ENCODE results near the gene PDILT.
"Not testable (repeated sequence)": the region's sequence is repeated elsewhere in the genome, so short reads cannot be mapped to it uniquely, and the experiment has no call there.

The PDILT gene

DNA sequence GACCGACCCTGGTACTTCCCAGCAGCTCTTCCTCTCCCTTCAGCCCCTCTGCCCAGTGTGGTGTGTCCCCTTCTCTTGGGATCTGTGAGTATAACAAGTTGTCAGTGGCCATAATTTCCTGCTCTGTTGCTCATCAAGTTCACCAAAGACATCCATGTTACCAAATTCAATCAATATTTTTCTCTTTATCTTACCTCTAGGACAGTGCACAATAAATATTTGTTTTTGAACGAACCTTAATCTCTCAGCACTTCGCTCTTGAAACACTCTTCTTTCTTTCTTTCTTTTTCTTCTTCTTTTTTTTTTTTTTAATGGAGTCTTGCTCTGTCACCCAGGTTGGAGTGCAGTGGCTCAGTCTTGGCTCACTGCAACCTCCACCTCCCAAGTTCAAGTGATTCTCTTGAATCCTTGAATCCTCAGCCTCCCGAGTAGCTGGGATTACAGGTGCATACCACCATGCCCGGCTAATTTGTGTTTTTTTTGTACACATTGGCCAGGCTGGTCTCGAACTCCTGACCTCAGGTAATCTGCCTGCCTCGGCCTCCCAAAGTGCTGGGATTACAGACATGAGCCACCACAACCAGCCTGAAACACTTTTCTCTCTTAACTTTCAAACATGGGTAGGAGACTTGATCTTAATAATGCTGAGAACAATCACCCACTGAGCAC lies 49.3 kb downstream of the PDILT start:
- no peak for DNase-seq

DNA sequence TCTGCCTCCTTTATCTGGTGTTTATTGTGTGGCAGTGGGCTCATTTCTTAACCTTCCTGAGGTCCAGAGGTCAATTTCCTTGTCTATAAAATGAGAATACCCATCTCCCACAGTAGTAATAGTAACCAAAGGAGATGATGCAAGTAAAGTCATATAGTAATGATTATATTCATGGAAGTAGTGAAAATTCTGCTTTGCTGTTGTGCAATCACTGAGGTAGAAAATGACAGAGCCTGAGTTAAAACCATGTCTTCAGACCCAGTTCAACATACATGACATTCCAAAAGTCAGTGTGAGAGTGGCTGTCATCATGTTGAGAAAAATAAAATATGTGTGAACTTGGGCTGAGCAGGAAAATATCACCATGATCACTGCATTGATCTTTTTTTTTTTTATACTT lies 51.2 kb downstream of the PDILT start:
- no peak for DNase-seq

DNA sequence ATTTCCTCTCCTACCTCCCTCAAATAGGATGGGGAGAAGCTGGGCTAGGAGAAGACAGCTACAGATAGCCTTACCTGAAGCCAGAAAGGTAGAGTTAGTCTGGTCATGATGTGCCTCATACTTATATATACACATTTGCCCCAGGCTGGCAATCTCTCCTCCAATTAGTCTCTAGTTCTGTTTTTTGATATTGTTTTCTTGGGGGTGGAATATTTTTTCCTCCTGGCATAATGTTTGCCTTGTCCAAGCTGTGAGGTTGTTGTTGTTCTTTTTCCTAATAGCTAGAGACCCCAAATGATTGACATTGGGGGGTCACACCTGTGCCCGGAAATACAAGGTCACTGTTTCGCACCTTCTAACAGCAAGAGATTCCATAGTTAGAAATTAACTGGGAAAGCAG lies 51.9 kb downstream of the PDILT start, which contains the start of gene UMOD:
Gene UMOD (minus strand): TSS at position 101 of the 400 bp plus-strand sequence. CDS start 1,978 bp downstream, outside the sequence.
- DNase-seq, result no peak

DNA sequence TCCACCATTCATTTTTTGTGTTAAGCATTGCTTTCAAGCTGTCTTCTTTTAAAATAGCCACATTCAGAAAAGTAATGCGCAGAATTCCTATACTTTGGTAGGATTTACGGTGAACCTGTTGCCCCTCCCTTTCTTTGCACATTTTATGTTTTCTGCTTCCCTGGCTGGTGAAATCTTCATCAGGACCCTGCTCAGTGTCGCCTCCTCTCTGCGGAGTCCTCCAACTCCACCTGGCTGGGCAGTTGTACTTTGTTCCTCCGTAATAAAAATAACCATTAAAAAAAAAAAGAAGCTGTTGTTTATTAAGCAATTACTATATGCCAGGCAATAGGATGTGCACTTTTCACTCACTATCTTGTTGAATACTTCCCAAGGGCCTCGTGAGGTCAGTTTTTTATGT lies 54.9 kb downstream of the PDILT start:
- no peak for DNase-seq

DNA sequence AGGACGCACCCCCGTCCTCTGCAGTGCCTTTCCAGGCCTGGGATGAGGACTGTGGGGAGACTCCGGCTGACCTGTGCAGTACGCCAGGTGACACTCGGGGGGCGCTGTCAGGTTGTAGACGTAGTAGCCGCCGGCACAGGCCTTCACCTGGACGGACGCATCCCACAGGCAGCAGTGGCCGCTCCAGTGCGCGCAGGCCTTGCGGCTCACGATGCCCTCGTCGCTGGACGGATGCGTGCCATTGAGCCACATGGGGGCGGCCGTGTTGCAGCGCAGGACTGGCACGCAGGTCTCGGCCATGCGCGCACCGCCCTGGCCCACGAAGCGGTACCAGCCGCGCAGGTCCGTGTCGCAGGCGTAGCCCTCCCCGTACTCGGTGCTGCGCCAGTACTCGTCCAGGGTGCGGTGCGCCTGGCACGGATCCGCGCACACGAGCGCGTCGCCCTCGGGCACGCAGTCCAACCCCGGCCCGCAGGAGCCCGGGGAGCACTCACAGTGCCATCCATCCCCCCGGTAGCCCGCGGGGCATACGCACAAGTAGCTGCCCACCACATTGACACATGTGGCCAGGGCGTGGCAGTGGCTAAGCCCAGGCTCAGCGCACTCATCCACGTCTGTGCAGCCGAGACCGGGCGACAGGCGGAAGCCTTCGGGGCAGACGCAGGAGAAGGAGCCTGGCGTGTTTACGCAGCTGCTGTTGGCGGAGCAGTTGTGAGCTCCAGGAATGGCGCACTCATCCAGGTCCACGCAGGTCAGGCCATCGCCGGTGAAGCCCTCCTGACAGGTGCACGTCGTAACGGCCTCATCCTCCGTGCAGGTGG lies 56.0 kb downstream of the PDILT start:
- no peak for DNase-seq

DNA sequence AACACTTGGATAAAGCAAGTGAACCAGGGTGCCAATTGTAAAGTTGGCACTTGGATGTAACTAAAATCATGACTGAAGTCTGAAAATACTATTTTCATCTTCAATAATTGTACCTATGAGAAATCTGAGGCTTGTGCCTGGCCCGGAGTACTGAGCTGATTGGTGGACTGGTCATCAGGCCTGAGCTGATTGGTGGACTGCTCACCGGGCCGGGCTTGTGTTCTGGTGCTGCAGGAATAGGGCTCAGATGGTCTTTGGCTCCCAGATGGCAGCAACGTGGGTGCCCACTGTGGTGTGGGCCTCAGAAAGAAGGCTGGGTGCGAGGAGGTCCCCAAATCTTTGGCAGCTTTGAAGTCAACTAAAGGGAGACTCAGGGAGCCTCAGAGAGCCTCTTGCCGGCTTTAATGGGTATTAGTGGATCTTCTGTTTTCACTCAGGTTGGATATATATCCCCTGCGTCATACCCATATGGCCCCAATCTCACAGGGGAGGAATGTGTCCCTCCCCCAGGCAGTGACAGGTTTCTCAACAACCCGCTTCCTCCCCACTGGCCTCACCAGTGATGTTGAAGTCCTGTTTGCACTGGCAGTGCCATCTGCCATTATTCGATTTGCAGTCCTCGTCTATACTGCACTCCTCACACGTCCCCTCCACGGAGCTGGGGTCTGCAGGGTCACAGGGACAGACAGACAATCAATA lies 56.7 kb downstream of the PDILT start:
- DNase-seq, result no peak

DNA sequence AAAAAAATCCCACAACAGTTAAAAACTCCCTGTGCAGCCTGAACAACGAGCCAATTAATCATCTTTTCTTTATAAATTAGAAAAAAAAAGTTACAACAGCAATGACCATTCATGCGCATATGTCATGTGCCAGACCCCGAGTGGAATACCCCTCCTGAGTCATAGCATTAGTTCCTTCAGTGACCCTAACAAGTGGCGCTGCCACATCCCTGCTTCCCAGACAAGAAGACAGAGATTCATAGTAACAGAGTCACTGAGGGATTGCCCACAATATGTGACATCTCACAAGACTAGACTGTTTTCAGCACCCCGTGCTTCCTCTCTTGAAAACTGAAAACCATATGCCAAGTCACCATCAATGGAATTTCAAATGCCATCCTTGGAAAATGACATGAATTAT lies 59.9 kb downstream of the PDILT start:
- DNase-seq, result no peak

DNA sequence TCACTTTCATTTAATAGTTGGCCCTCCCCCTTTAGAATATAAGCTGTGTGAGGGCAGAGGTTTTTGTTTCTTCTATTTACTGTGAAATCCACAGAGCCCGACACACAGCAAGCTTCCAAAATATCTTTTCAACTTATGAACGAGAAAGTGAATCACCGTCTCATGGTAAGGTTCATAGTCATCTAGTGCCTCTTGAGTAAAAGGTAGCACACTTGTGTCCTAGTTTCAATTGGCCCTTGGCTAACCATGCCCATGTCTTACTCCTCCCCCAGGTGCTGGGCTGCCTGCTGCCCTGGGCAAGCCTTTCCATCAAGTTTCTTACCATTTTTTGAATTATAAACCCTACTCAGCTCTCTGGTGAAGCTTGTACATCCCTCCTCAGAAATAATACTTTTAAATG lies 64.8 kb downstream of the PDILT start:
- DNase-seq, result no peak

DNA sequence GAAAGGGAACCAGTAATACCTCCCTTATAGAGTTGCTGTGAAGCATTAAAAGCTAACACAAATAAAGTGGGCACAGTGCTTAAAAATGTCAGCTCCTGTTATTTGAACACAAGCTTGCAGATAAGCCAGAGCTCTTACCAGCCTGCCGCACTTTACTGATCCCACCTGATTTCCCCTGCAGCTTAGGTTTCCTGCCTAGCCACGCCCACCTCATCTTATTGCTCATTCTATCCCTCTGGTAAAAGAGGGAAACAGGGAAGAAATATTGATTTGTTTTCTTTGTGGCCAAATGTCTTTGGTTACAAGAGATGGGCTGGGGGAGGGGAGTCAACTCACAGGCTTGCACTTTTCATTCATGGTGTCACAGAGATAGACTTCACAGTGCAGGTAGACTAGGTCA lies 67.6 kb downstream of the PDILT start:
- no peak for DNase-seq

DNA sequence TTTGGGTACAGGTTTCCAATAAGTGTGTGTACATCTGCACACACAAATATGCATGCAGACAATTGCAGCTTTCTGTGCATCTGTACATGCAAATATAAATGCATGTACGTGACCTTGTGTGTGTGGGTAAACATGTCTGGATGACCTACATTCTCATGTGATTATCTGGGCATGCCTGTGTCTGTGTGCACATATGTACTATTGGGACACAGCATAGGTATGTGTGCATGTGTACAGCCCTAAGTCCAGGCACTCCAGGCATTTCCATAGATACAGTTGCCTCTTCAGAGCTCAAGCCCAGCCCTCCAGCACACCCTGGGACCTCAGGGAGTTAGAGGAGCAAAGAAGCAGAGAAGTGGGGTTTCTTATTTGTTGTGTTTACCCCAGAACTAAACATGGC lies 70.1 kb downstream of the PDILT start:
- DNase-seq, result no peak

DNA sequence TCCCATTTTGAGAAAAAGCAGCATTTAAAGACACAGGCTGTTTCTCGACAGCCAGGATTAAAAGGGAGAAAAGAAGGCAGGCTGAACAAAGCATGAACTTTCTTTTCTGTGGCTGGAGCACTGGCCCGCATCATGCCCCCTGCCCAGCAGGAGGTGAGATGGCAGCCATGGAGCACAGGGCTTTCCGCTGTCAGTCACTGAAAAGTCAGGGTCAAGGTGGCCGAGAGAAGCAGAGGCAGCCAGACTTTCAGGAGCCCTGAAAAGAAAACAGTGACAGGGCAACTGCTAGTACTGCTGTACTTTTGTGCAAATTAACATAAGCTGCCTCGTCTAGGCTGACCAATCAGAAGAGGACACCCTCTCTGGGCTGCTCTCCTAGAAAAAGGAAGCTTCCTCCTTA lies 71.4 kb downstream of the PDILT start:
- no peak for DNase-seq

DNA sequence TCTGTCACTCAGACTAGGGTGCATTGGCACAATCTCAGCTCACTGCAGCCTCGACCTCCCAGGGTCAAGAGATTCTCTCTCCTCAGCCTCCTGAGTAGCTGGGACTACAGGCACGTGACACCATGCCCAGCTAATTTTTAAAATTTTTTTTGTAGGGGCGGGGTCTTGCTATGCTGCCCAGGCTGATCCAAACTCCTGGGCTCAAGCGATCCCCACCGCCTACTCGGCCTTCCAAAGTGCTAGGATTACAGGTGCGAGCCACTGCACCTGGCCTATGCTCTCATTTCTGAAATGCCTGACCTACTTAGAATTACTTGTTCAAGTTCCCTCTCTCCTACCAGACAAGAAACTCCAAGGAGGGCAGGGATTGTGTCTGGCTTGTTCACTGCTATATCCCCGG lies 72.1 kb downstream of the PDILT start:
- no peak for DNase-seq

DNA sequence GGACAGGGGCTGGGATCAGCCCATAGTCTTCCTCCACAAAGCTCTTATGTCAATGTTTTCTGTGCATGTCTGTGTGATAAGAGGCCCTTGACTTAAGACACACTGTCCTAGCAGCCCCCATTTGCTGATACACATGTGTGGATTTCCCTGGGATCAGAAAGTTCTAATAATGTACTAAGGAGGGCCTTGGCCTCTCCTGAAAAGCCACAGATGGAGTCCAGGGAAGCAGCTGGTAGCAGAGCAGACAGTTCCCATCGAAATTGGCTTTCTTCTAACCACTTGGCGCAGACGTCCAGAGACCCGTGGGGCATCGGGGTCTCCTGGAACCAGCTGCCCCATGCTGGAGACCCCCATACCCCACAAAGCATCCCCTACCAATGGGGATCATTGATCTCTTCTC lies 72.9 kb downstream of the PDILT start:
- no peak for DNase-seq

DNA sequence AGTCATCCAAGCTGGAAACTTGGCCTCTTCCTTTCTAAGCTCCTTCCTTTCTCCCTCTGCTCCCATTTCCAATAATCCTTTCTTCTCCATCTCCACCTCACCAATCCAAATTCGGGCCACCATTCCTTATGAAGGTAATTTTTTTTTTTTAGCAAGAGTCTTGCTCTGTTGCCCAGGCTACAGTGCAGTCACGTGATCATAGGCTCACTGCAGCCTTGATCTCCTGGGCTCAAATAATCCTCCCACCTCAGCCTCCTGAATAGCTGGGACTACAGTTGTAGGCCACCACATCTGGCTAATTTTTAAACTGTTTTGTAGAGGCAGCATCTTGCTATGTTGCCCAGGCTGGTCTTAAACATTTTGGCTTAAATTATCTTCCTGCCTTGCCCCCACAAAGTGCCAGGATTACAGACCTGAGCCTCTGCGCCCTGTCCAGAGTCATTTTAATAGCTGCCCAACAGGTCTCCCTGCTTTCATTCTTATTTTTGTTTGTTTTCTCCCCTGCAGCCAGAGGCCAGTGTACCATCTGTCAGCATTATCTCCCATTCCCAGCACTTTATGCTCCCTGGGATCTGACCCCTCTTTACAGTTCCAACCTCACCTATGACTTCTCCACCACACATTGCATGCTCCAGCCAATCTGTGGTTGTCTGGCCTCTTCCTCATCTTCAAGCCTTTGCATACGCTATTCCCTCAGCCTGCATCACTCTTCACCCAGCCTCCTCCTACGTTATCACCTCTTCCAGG lies 75.0 kb downstream of the PDILT start:
- DNase-seq, result no peak

DNA sequence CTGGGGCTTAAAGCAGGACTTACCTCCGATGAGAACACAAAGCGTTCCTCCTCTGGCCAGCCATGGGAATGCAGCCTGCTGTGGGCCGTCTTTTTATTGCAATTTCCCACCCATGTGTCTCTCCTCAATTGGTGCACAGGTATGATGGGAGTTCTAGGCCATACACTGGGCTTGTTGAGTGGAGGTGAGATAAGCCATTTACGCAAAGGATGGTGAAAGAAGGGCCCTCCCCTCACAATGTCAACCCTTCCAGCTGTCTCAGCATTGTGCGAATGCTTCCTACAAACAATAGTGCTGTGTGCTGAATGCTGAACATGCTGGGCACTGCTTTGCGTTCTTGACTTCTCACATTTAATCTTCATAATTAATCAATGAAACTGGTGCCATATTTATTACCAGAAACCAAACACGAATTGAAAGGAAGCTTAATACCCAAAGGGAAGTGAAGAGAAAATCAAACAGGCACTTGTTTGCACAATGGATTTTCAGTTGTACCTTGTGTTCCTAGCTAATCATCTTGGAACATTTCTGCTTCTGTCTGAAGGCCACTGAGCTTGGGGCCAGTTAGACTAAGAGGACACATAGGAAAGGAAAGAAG lies 77.0 kb downstream of the PDILT start, which contains the start of gene GP2:
Gene GP2 (minus strand): TSS at position 70 of the 598 bp plus-strand sequence. CDS start 1,082 bp downstream, outside the sequence.
- no peak for DNase-seq

DNA sequence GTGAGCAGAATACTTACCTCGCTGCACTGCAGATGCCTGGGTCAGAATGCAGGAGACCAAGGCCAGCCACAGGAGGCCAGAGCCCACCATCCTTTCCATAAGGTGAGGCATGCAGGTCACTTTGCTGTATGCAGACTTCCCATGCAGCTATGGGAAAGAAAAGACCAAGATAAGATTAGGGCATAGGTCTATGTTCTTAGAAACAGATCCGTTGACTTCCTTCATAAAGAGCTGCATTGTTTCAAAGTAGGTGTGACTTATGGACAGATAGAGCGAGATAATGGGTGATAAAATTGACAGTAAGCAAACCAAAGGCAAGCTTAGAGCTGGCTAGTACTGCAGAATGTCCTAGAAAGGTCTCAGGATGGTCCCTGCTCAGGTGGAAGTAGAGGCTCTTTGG lies 78.2 kb downstream of the PDILT start:
- DNase-seq, result no peak

DNA sequence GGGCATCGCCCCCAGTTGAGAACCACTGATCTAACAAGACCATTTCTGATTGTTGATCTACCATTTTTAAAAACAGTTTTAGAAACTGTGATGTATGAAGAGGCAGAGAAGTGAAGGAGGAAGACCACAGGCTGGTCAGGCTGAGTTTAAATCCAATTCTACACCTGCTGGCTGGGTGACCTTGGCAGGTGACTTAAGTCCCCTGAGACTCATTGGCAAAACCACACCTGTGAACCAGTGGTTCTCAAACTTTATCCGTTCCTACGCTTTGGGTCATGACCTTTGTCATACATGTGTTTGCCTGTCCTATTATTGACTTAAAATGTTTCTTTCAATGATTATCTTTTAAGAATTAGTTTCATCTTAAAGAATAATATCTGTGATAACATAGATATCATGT lies 79.5 kb downstream of the PDILT start:
- DNase-seq, result no peak

DNA sequence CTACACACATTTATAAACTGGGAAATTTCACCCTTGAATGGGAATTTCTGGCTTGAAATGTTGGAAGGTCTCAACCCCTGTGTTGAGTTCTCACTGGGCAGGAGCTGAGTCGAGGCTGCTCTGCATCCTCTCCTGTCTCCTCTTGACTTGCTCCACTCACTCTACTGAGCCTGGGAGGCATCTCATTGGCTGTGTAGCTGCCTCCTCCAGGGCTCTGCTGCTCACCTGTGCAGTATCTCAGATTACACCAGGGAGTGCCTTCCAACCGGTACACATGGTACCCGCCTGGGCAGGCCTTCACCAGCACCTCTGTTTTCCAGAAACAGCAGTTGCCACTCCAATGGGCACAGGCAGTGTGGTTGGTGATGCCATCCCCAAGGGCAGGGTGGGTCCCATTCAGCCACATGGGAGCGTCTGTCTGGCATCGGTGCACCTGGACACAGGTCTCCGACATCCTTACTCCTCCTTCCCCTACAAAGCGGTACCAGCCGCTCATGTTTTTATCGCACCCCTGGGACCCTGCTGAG lies 80.9 kb downstream of the PDILT start:
- no peak for DNase-seq

DNA sequence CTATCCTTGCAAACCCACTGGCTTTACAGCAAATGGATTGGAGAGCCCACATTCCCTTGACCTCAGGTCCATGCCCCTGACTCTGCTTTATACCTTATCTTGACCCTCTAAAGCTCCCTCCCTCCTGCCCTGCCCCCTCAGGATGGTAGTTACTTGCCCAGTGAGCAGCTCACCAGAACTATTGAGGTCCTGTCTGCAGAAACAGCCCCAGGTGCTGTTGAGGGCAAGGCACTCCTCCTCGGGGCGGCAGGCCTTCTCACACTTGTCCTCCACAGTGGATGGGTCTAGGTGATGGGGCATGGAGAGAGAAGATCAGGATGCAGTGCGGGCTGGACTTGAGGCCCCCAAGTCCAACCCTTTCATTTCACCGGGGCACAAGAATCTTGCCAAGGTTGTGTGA lies 81.8 kb downstream of the PDILT start:
- no peak for DNase-seq

DNA sequence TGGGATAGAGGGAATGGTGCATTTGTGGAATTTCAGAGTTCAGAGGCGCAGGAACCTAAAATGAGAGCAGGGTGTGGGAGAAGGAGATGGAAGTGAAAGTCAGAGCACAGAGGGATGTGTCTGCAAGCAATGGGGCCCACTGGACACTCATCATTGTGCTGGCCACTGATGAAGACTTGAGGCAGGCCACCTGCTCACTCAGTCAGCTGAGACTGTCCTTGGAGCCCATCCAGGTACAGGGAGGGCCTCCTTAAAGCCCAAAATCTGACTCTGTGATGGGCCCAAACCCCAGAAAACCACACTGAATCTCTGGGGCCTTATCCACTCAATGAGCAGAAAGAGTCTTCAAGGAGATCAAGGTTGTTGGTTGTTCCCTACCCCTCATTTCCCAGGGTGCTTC lies 82.9 kb downstream of the PDILT start:
- DNase-seq, result no peak

DNA sequence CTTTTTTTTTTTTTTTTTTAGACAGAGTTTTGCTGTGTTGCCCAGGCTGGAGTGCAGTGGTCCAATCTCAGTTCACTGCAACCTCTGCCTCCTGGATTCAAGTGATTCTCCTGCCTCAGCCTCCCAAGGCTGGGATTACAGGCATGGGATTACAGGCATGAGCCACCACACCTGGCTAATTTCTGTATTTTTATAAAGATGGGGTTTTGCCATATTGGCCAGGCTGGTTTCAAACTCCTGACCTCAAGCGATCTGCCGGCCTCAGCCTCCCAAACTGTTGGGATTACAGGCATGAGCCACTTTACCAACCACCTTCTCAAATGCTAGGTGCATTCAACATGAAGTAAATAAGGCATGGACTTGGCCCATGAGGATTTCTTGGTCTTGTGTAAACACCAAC lies 83.5 kb downstream of the PDILT start:
- not testable (repeated sequence) for DNase-seq

DNA sequence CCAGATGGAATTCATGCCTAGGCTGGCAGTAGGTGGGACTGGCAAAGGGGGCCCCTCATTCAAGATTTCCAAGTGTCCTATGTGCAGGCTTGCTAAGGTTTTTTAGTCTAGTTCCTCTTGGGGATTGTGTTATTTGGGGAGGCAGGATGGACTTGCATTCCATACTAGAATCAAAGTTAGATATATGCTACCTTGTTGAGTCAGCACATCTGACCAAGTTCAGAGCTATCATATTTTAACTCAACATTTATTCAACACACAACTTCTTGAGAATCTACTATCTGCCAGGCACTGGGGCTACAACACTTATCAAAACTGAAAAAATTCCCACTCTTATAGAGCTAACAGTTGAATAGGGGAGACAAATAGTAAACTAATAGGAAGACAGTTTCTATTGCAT lies 83.9 kb downstream of the PDILT start:
- no peak for DNase-seq
